A673 (cell line): ENCODE measurements around the gene ARHGAP21. TPM values are rescaled to one million over a fixed set of nuclear protein-coding genes. Genes with fewer than 3 reads are reported as not detected.

Experiments used
- BruUV-seq: library from RNA; stranded (reverse); fragments of 400-500 nt; replicated peaks from 2 replicates; lab custom pipeline; 2021; lab: Mats Ljungman, UMichigan
- CTCF ChIA-PET: fragments of 300-600 bp; sonication (Branson Sonifier 250); formaldehyde crosslinking; loops from one replicate; lab custom pipeline; 2022; ENCODE audit warnings: antibody characterized with exemption; lab: Charles Lee
- POLR2A ChIA-PET: fragments of 300-600 bp; sonication (Branson Sonifier 250); formaldehyde crosslinking; loops from one replicate; lab custom pipeline; 2022; ENCODE audit warnings: antibody characterized with exemption; ENCODE audit not compliant: low non-redundant PET; lab: Charles Lee
- DNase-seq: peaks from one replicate; pipeline ENCODE4 v3.0.0-alpha.2; 2015; ENCODE audit warnings: low spot score
- H3K27ac ChIP-seq: fragments of 200-600 bp; sonication (generic); 2 replicates; pipeline ENCODE4 v1.5.1; 2016; ENCODE audit warnings: mixed run types, low read depth, mild to moderate bottlenecking, mixed read lengths, antibody characterized with exemption, low read length; ENCODE audit not compliant: poor library complexity, severe bottlenecking
- H3K27me3 ChIP-seq: fragments of 200-600 bp; sonication (generic); replicated peaks from 2 replicates; pipeline ENCODE4 v1.6.1; 2017; ENCODE audit warnings: mixed run types, low read depth, mild to moderate bottlenecking, mixed read lengths, antibody characterized with exemption, low read length; ENCODE audit not compliant: insufficient read depth, poor library complexity
- H3K36me3 ChIP-seq: fragments of 200-600 bp; sonication (generic); 2 replicates; pipeline ENCODE4 v1.6.1; 2016; ENCODE audit warnings: mixed run types, mild to moderate bottlenecking, mixed read lengths, antibody characterized with exemption, low read length; ENCODE audit not compliant: insufficient read depth, poor library complexity, severe bottlenecking
- H3K4me1 ChIP-seq: fragments of 200-600 bp; sonication (generic); 2 replicates; pipeline ENCODE4 v1.6.1; 2017; ENCODE audit warnings: mixed run types, mild to moderate bottlenecking, mixed read lengths, antibody characterized with exemption, low read length; ENCODE audit not compliant: insufficient read depth, poor library complexity, severe bottlenecking
- H3K4me3 ChIP-seq: fragments of 200-600 bp; sonication (generic); 2 replicates; pipeline ENCODE4 v1.5.1; 2016; ENCODE audit warnings: low read depth, mixed run types, mild to moderate bottlenecking, mixed read lengths, low read length; ENCODE audit not compliant: poor library complexity, severe bottlenecking
- H3K9me3 ChIP-seq: fragments of 200-600 bp; sonication (generic); 2 replicates; pipeline ENCODE4 v1.6.1; 2016; ENCODE audit warnings: mixed run types, low read depth, mild to moderate bottlenecking, mixed read lengths, antibody characterized with exemption, low read length; ENCODE audit not compliant: poor library complexity, severe bottlenecking
- CTCF ChIP-seq: fragments of 300-800, 200-600 bp; sonication (generic); conservative IDR thresholded peaks from 2 replicates; pipeline ENCODE4 v1.5.1; 2017; ENCODE audit warnings: low read depth, mild to moderate bottlenecking, antibody characterized with exemption, low read length, moderate library complexity, mixed read lengths
- EZH2 ChIP-seq: fragments of 200-600 bp; sonication (generic); IDR thresholded peaks from 2 replicates; pipeline ENCODE4 v1.6.1; 2017; ENCODE audit warnings: borderline replicate concordance, low read depth, mild to moderate bottlenecking, mixed read lengths, antibody characterized with exemption, low read length; ENCODE audit not compliant: poor library complexity, severe bottlenecking
- intact Hi-C: fragments of 100-400 bp; cut with micrococcal nuclease; formaldehyde crosslinking; loops from one replicate; pipeline ENCODE4 v1.10.0; 2022; ENCODE audit not compliant: unreplicated experiment
- total RNA-seq: library from RNA; stranded (reverse); gene quantifications from 2 replicates; pipeline ENCODE4 v1.2.3, GENCODE V29; 2021

The ARHGAP21 gene
- total RNA-seq, 1 experiment from 2014 or later, result 68.6 TPM

GRCh38 chr10:24574578-24575155, 149.0 kb downstream of the ARHGAP21 start:
- CTCF ChIA-PET, result no interaction called here

GRCh38 chr10:24574161-24574560, 149.5 kb downstream of the ARHGAP21 start:
- CTCF ChIA-PET, result no interaction called here
- BruUV-seq, result no TSS peak
- Histone ChIP-seq H3K4me3 (no peak overlapping the region), H3K27ac (no peak overlapping the region), H3K9me3 (no peaks in the 10 kb centered on the region), H3K36me3 (no peaks in the 10 kb centered on the region), H3K4me1 (no peaks in the 10 kb centered on the region), H3K27me3 (no peaks in the 10 kb centered on the region)
- POLR2A ChIA-PET, result no interaction called here
- intact Hi-C loops, result no loop called here
- DNase-seq, result no peak
- no peak for TF ChIP-seq EZH2
- no peak for TF ChIP-seq CTCF

More at GRCh38 chr10:24574578-24575155, 149.0 kb downstream of the ARHGAP21 start:
- intact Hi-C loops, result no loop called here
- Histone ChIP-seq H3K36me3 (no peaks in the 10 kb centered on the region), H3K4me3 (no peak overlapping the region), H3K4me1 (no peaks in the 10 kb centered on the region), H3K27me3 (no peaks in the 10 kb centered on the region), H3K9me3 (no peaks in the 10 kb centered on the region), H3K27ac (no peak overlapping the region)
- TF ChIP-seq EZH2, result no peak
- no peak for TF ChIP-seq CTCF
- no TSS peak for BruUV-seq
- no peak for DNase-seq
- POLR2A ChIA-PET, result no interaction called here

GRCh38 chr10:24571870-24572450, 151.7 kb downstream of the ARHGAP21 start:
- POLR2A ChIA-PET, result no interaction called here
- intact Hi-C loops, result no loop called here
- TF ChIP-seq EZH2 (no peak), CTCF (no peak)
- H3K27me3 ChIP-seq, result no peaks in the 10 kb centered on the region
- no peaks in the 10 kb centered on the region for H3K9me3 ChIP-seq
- no peaks in the 10 kb centered on the region for H3K36me3 ChIP-seq
- no peaks in the 10 kb centered on the region for H3K4me1 ChIP-seq
- no peak overlapping the region for H3K4me3 ChIP-seq
- CTCF ChIA-PET, result no interaction called here
- no TSS peak for BruUV-seq
- no peak overlapping the region for H3K27ac ChIP-seq
- DNase-seq, result no peak
